Right cardiac atrium (tissue), 5 donors: ENCODE data around the gene KCNIP1. TPM values are rescaled to one million over a fixed set of nuclear protein-coding genes. Genes with fewer than 3 reads are reported as not detected.

Experiments used
- ATAC-seq, 2 donors: fragments of 200-7000 bp; cut with Tn5 transposase; one replicate each; pipeline versions ENCODE4 v1.8.0 to v1.9.1; 2020; ENCODE audit warnings: moderate library complexity in 2 of 2, mild to moderate bottlenecking in 1 of 2
- DNase-seq, 3 donors: peaks; one replicate each; pipeline ENCODE4 v3.0.0-alpha.2; 2020
- H3K27ac ChIP-seq: one replicate; pipeline ENCODE4 v1.5.1; 2013; ENCODE audit warnings: mild to moderate bottlenecking, low read length, control low read depth, moderate library complexity
- H3K27me3 ChIP-seq: one replicate; pipeline ENCODE4 v1.6.1; 2013; ENCODE audit not compliant: control insufficient read depth, insufficient read depth
- H3K4me1 ChIP-seq: one replicate; pipeline ENCODE4 v1.6.1; 2013; ENCODE audit warnings: low read length; ENCODE audit not compliant: control insufficient read depth, insufficient read depth
- H3K4me3 ChIP-seq: one replicate; pipeline ENCODE4 v1.5.1; 2013; ENCODE audit warnings: low read length, control low read depth
- H3K9me3 ChIP-seq: one replicate; pipeline ENCODE4 v1.6.1; 2013; ENCODE audit warnings: low read length; ENCODE audit not compliant: control insufficient read depth
- WGBS: extraction: QIAGEN DNeasy Blood & Tissue Kit; methylation state at CpG from one replicate; pipeline ENCODE4 v1.1.7; 2013; 5-methylcytosine and 5-hydroxymethylcytosine counted together
- intact Hi-C, 4 donors: fragments of 100-400 bp; cut with DNase I; formaldehyde crosslinking; loops; one replicate each; pipeline versions ENCODE4 v1.11.0 to v1.14.0; 2022 to 2023
- polyA plus RNA-seq: library from polyadenylated mRNA; stranded (reverse); fragments of 200-250 nt; gene quantifications from one replicate; pipeline ENCODE4 v1.2.3, GENCODE V29; 2013
- total RNA-seq, 4 donors: library from RNA; stranded (reverse); fragmentation: NEBNext Ultra II Directional; extraction: Animal tissue kit (Norgen Biotek cat#: 25700); gene quantifications; one replicate each; pipeline ENCODE4 v1.2.1, GENCODE V29; 2021
- donor health status: healthy with polysubstance abuse.
- donor health status: DM: no; HTN: yes; CAD: no.
- donor health status: DM: no; HTN: no; CAD: no.
- donor health status: DM: no; HTN: yes; CAD: no; lungs with severe emphysema.
- donor health status: DM: yes; HTN: yes; CAD: no.

KCNIP1 gene
- total and polyA plus RNA-seq, 5 donors = 0.11 TPM; not detected in 4

DNA sequence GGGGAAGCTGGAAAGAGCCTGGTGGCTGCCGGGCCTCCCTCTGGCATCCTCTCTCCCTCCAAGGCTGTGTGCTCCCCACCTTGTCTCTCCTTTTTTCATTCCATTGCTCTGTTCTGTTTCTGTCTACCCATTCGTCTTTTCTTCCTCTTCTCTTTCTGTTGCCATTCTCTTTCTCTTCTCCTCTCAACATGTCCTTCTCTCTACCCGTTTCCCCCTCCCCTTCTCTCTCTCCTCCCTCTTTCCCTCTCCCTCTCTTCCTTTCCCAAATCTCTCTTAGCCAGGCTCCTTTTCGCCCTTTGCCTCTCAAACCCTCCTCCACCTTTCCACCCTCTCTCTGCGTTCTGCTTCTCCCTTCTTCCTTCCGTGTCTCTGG is 19.4 kb upstream of the KCNIP1 start:
- DNase-seq = no peak
- H3K4me3 ChIP-seq = no peak overlapping the region
- intact Hi-C loops = no loop called here
- ATAC-seq = no peak
- 74% methylated on average over 6 of the region's 6 CpGs for WGBS
- H3K27ac ChIP-seq = no peak overlapping the region
- no peaks in the 10 kb centered on the region for H3K27me3 ChIP-seq
- no peaks in the 10 kb centered on the region for H3K4me1 ChIP-seq
- H3K9me3 ChIP-seq = no peaks in the 10 kb centered on the region

GRCh38 chr5:170484847-170485615 is 18.8 kb upstream of the KCNIP1 start:
- no peak for ATAC-seq
- Histone ChIP-seq H3K4me3 (no peak overlapping the region), H3K9me3 (no peaks in the 10 kb centered on the region), H3K27ac (no peak overlapping the region), H3K4me1 (no peaks in the 10 kb centered on the region), H3K27me3 (no peaks in the 10 kb centered on the region)
- intact Hi-C loops = no loop called here
- 92% methylated on average over 12 of the region's 12 CpGs for WGBS
- DNase-seq = no peak

DNA sequence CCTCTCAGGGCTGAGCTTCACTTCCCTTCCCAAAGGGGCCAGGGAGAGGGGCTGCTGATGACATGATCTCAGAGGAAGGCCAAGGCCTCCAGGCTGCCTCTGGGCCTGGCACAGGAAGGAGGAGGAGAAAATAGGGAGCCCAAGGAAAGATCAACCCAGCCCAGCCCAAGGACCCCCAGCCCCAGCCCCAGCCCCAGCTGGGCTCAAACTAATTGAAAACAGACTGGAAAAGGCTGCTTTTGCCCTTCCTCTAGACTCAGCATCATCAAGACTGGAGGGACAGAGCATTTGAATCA is 18.3 kb upstream of the KCNIP1 start:
- Histone ChIP-seq H3K27ac (no peak overlapping the region), H3K4me3 (no peak overlapping the region), H3K9me3 (no peaks in the 10 kb centered on the region), H3K4me1 (no peaks in the 10 kb centered on the region), H3K27me3 (no peaks in the 10 kb centered on the region)
- ATAC-seq (no peak), DNase-seq (no peak)
- intact Hi-C loops = no loop called here

DNA sequence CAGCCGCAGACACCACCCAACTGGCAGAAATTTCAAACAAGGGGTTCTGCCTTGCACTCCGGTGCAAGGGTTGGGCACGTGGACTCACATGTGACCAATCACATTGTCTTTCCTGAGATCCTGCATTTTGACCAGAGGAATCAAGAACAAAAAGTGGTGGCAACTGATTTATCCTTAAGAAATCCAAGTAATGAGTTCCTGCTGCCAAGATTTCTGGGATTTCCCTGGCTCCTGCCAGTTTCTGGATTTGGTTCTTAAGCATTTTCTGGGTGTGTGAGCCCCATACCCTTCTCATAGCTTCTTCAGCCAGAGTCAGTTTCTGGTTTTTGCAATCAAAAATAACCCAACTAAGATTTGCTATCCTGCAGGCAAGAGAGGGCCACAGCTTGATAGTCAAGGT is 17.4 kb upstream of the KCNIP1 start:
- 90% methylated on average over 3 of the region's 3 CpGs for WGBS
- intact Hi-C loops = no loop called here
- no peaks in the 10 kb centered on the region for H3K9me3 ChIP-seq
- no peak overlapping the region for H3K4me3 ChIP-seq
- H3K4me1 ChIP-seq = no peaks in the 10 kb centered on the region
- no peak overlapping the region for H3K27ac ChIP-seq
- DNase-seq = no peak
- H3K27me3 ChIP-seq = no peaks in the 10 kb centered on the region
- ATAC-seq = no peak

GRCh38 chr5:170488570-170488969 is 15.2 kb upstream of the KCNIP1 start:
- no peaks in the 10 kb centered on the region for H3K4me1 ChIP-seq
- WGBS = 79% methylated on average over 9 of the region's 9 CpGs
- DNase-seq (peak in 1 of 3 donors; percentile 60), ATAC-seq (no peak)
- intact Hi-C loops = no loop called here
- H3K9me3 ChIP-seq = no peaks in the 10 kb centered on the region
- H3K27ac ChIP-seq = no peak overlapping the region
- H3K4me3 ChIP-seq = no peak overlapping the region
- H3K27me3 ChIP-seq = no peaks in the 10 kb centered on the region

GRCh38 chr5:170489199-170489598 is 14.6 kb upstream of the KCNIP1 start:
- intact Hi-C loops = no loop called here
- Histone ChIP-seq H3K27ac (no peak overlapping the region), H3K4me1 (no peaks in the 10 kb centered on the region), H3K4me3 (no peak overlapping the region), H3K27me3 (no peaks in the 10 kb centered on the region), H3K9me3 (no peaks in the 10 kb centered on the region)
- ATAC-seq (no peak), DNase-seq (no peak)
- 95% methylated on average over 6 of the region's 6 CpGs for WGBS

DNA sequence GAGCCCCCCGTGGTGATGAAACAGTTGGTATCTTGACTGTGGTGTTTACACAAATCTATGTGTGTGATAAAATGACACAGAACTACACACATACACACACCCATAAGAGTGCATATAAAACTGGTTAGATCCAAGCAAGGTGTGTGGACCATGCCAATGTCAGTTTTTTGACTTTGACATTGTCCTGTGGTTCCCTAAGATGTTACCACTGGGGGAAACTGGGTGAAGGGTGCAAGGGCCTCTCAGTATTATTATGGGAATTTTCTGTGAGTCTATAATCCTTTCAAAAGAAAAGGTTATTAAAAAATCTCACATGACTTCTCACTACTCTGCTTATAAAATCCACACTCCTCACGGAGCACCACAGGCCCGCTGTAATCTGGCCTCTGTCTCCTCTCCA is 13.4 kb upstream of the KCNIP1 start:
- DNase-seq (no peak), ATAC-seq (no peak)
- intact Hi-C loops = no loop called here
- Histone ChIP-seq H3K4me1 (no peaks in the 10 kb centered on the region), H3K4me3 (no peak overlapping the region), H3K27me3 (no peaks in the 10 kb centered on the region), H3K9me3 (no peaks in the 10 kb centered on the region), H3K27ac (no peak overlapping the region)
- WGBS = 73% methylated on average over 3 of the region's 3 CpGs

DNA sequence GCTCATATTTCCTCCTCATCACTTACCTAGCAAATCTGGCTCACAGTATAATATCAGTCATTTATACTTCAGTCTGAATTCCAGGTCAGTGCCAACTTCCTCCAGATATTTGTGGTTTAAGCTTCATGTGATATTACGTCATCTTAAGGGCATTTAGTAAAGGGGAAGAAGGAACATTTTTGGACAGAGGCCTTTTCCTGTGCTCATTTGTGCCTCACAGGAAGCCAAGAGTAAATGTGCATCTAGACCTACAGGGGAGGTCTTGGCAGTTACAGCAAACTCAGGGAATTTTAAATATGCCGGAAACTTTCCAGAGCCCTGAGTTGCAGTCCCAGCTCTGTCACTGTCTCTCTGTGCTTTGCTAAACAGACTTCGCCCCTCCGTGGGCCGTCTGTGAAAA is 12.3 kb upstream of the KCNIP1 start:
- intact Hi-C loops = no loop called here
- H3K9me3 ChIP-seq = no peaks in the 10 kb centered on the region
- H3K4me3 ChIP-seq = no peak overlapping the region
- no peaks in the 10 kb centered on the region for H3K4me1 ChIP-seq
- 27% methylated on average over 5 of the region's 5 CpGs for WGBS
- ATAC-seq (peak; percentile 66 to 69), DNase-seq (no peak)
- H3K27ac ChIP-seq = no peak overlapping the region
- H3K27me3 ChIP-seq = no peaks in the 10 kb centered on the region

DNA sequence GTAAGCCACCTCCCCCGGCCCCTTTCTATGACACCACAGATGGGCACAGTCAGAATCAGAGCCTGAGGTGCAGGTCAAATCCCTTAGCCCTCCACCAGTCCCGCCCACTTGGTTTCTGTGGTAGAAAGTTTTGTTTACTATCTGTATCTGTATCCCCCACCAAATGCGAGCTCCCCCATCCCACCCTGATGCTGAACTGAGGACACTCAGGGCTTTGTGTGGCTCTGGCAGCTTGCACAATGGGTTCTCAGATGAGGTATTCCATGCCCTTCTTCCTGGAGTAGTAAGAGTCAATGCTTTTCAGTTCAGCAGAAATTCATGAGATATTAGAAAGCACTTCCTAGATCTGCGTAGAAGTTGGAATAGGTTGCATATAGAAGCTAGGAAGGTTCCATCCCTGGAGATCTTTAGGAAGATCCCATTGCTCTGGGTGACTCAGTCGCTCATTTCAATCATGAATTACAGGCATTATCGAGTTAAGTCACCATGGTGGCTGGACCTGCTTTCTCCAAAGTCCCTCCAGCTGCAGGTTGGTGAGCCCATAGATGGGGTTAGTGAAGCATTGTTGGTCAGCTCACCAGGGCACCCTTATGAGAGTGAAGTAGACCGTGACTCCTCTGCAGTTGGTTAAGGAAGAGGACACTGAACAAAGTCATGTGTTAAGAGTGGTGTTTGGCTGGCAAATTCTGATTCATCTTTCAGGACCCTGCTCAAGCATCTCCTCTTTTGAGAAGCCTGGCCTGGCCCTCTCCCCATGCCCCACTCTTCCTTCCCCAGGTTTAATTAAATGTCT is 10.6 kb upstream of the KCNIP1 start:
- intact Hi-C loops = no loop called here

DNA sequence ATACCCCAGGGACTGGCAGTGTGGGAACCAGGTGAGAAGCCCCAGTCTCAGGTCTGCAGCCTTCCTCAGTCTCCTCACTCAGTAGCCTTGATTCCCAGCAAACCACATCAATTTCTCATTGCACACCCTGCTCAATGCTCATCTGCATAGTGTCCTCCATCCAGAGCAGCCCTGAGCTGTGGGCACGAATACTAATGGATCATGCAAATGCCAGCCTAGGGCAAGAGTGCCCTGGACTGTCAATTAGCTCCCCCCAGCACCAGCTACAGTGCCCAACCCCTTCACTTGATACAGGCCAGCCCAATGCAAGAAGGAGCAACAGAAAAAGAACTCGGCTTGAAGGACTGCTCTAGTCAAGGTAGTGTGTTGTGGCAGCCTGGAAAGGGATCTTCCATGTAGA is 9.8 kb upstream of the KCNIP1 start:
- Histone ChIP-seq H3K4me1 (no peaks in the 10 kb centered on the region), H3K27me3 (no peaks in the 10 kb centered on the region), H3K9me3 (no peaks in the 10 kb centered on the region), H3K4me3 (no peak overlapping the region), H3K27ac (no peak overlapping the region)
- intact Hi-C loops = no loop called here
- 85% methylated on average over 2 of the region's 2 CpGs for WGBS
- ATAC-seq = no peak
- no peak for DNase-seq

More for the DNA sequence above, 10.6 kb upstream of the KCNIP1 start:
- H3K27me3 ChIP-seq = no peaks in the 10 kb centered on the region
- H3K4me1 ChIP-seq = no peaks in the 10 kb centered on the region
- ATAC-seq (no peak), DNase-seq (no peak)
- H3K4me3 ChIP-seq = no peak overlapping the region
- WGBS = 93% methylated on average over 7 of the region's 7 CpGs
- no peak overlapping the region for H3K27ac ChIP-seq
- no peaks in the 10 kb centered on the region for H3K9me3 ChIP-seq

GRCh38 chr5:170495825-170496661 is 7.8 kb upstream of the KCNIP1 start:
- 55% methylated on average over 10 of the region's 10 CpGs for WGBS
- no peaks in the 10 kb centered on the region for H3K9me3 ChIP-seq
- DNase-seq (no peak), ATAC-seq (no peak)
- no peak overlapping the region for H3K27ac ChIP-seq
- no peak overlapping the region for H3K4me3 ChIP-seq
- H3K4me1 ChIP-seq = no peaks in the 10 kb centered on the region
- no peaks in the 10 kb centered on the region for H3K27me3 ChIP-seq
- intact Hi-C loops = no loop called here
